ENCODE results near the gene XK. TPM values are rescaled to one million over a fixed set of nuclear protein-coding genes. Genes with fewer than 3 reads are reported as not detected.
"Not testable (repeated sequence)": the region's sequence is repeated elsewhere in the genome, so short reads cannot be mapped to it uniquely, and the experiment has no call there.

The XK gene
- total and polyA plus RNA-seq, 9 of the 15 experiments (the other 6 are each of a cell fraction or from before 2014, with no cell fraction given) = 4.0 to 21.6 (median 11.6) TPM

- no TSS peak for BruUV-seq (replicated peaks)
- Histone ChIP-seq H3K4me1 (replicated peaks in 1 of 2; ENCODE audit: control insufficient read depth in 2 of 2, insufficient read depth in 2 of 2, low read length in 2 of 2) (no peaks in the 10 kb centered on the region), H3K79me2 (ENCODE audit: control insufficient read depth, insufficient read depth, low read length) (no peaks in the 10 kb centered on the region), H2AFZ (ENCODE audit: low read depth, low read length) (no peak overlapping the region), H4K20me1 (replicated peaks; ENCODE audit: control insufficient read depth, insufficient read depth, low read length) (no peaks in the 10 kb centered on the region), H3K36me3 (ENCODE audit: control insufficient read depth, insufficient read depth, low read length) (no peaks in the 10 kb centered on the region), H3K27me3 (ENCODE audit: control insufficient read depth in 2 of 2, insufficient read depth in 2 of 2, low read length in 2 of 2) (no peaks in the 10 kb centered on the region), H3K27ac (ENCODE audit: extremely low read depth, low read depth, low read length) (no peak overlapping the region), H3K4me2 (ENCODE audit: insufficient read depth, low read length) (no peak overlapping the region), H3K9ac (ENCODE audit: insufficient read depth in 1 of 2, low read depth in 2 of 2, low read length in 2 of 2) (no peak overlapping the region), H3K9me3 (replicated peaks; ENCODE audit: control insufficient read depth, insufficient read depth, low read depth, low read length) (no peaks in the 10 kb centered on the region), H3K4me3 (no peak overlapping the region), H3K9me1 (ENCODE audit: control insufficient read depth, insufficient read depth, low read length) (no peaks in the 10 kb centered on the region)
- ATAC-seq (no peak), DNase-seq (ENCODE audit: extremely low read depth in 1 of 4, low spot score in 3 of 4) (no peak), FAIRE-seq (no peak)
- POLR2A ChIA-PET = no interaction called here
- in situ Hi-C loops (cut with MboI) = no loop called here
- intact Hi-C loops (cut with micrococcal nuclease) = no loop called here
- CTCF ChIA-PET (ENCODE audit: low intra/inter-chr PET ratio) = no interaction called here
- WGBS (ENCODE audit: insufficient coverage, low coverage, missing lambda C conversion rate) = no CpG with 5 or more reads among the region's 1 CpG
- TF ChIP-seq SPI1 (IDR thresholded peaks at IDR 0.05; ENCODE audit: borderline replicate concordance, low read depth, low read length) (0 out of 2 replicates have a peak, but pooled peaks have one; percentile 11), KAT2B (IDR thresholded peaks at IDR 0.05; ENCODE audit: low read depth, low read length) (no peak), KLF1 (tag; IDR thresholded peaks at IDR 0.05) (no peak)
These were observed 81.8 kb downstream of the XK start for GRCh38 chrX:37767430-37767829.

GRCh38 chrX:37768866-37769265 lies 83.3 kb downstream of the XK start:
- H3K27ac ChIP-seq (ENCODE audit: extremely low read depth, low read depth, low read length); POLR2A ChIA-PET; ATAC-seq; H3K4me3 ChIP-seq; H3K79me2 ChIP-seq (ENCODE audit: control insufficient read depth, insufficient read depth, low read length); in situ Hi-C loops (cut with MboI); H4K20me1 ChIP-seq (replicated peaks; ENCODE audit: control insufficient read depth, insufficient read depth, low read length); FAIRE-seq; H3K9me3 ChIP-seq (replicated peaks; ENCODE audit: control insufficient read depth, insufficient read depth, low read depth, low read length); H3K9ac ChIP-seq (ENCODE audit: insufficient read depth in 1 of 2, low read depth in 2 of 2, low read length in 2 of 2); H3K9me1 ChIP-seq (ENCODE audit: control insufficient read depth, insufficient read depth, low read length); BruUV-seq (replicated peaks); H3K27me3 ChIP-seq (ENCODE audit: control insufficient read depth in 2 of 2, insufficient read depth in 2 of 2, low read length in 2 of 2); DNase-seq (ENCODE audit: extremely low read depth in 1 of 4, low spot score in 3 of 4); CTCF ChIA-PET (ENCODE audit: low intra/inter-chr PET ratio); H3K36me3 ChIP-seq (ENCODE audit: control insufficient read depth, insufficient read depth, low read length); intact Hi-C loops (cut with micrococcal nuclease); H3K4me2 ChIP-seq (ENCODE audit: insufficient read depth, low read length); H2AFZ ChIP-seq (ENCODE audit: low read depth, low read length); H3K4me1 ChIP-seq (replicated peaks in 1 of 2; ENCODE audit: control insufficient read depth in 2 of 2, insufficient read depth in 2 of 2, low read length in 2 of 2): not testable (repeated sequence)
- 53% methylated on average over 3 of the region's 9 CpGs for WGBS (ENCODE audit: insufficient coverage, low coverage, missing lambda C conversion rate)

Measured in K562 (cell line).